Duodenal mucosa (tissue), 2 donors: ENCODE measurements around the gene SSBP4.

Experiments used
- H3K27ac ChIP-seq: one replicate; pipeline ENCODE4 v1.7.0; 2013; ENCODE audit warnings: low read depth, low read length
- H3K27me3 ChIP-seq, 2 donors: one replicate each; pipeline ENCODE4 v1.7.0; 2013; ENCODE audit warnings: low read length in 2 of 2, control low read depth in 1 of 2; ENCODE audit not compliant: insufficient read depth in 2 of 2, control insufficient read depth in 1 of 2
- H3K36me3 ChIP-seq, 2 donors: one replicate each; pipeline ENCODE4 v1.7.0; 2013; ENCODE audit warnings: low read length in 2 of 2, control low read depth in 1 of 2; ENCODE audit not compliant: insufficient read depth in 2 of 2, control insufficient read depth in 1 of 2
- H3K4me1 ChIP-seq, 2 donors: one replicate each; pipeline ENCODE4 v1.7.0; 2013; ENCODE audit warnings: low read length in 2 of 2, control low read depth in 1 of 2; ENCODE audit not compliant: insufficient read depth in 2 of 2, control insufficient read depth in 1 of 2
- H3K4me3 ChIP-seq, 2 donors: one replicate each; pipeline ENCODE4 v1.7.0; 2013; ENCODE audit warnings: low read length in 2 of 2, low read depth in 1 of 2
- H3K9ac ChIP-seq, 2 donors: one replicate each; pipeline ENCODE4 v1.7.0; 2013; ENCODE audit warnings: low read length in 2 of 2, low read depth in 1 of 2
- H3K9me3 ChIP-seq, 2 donors: one replicate each; pipeline ENCODE4 v1.7.0; 2013; ENCODE audit warnings: low read length in 2 of 2, control low read depth in 1 of 2; ENCODE audit not compliant: control insufficient read depth in 1 of 2

The SSBP4 gene

GRCh38 chr19:18468517-18468916, 49.3 kb downstream of the SSBP4 start:
- no peaks in the 10 kb centered on the region for H3K9me3 ChIP-seq
- no peaks in the 10 kb centered on the region for H3K27me3 ChIP-seq
- no peak overlapping the region for H3K27ac ChIP-seq
- H3K36me3 ChIP-seq: peaks cover 5 to 21% of the 10 kb centered on the region in 2 donors
- H3K9ac ChIP-seq: no peak overlapping the region
- no peak overlapping the region for H3K4me3 ChIP-seq
- H3K4me1 ChIP-seq: peaks cover 27 to 39% of the 10 kb centered on the region in 2 donors

DNA sequence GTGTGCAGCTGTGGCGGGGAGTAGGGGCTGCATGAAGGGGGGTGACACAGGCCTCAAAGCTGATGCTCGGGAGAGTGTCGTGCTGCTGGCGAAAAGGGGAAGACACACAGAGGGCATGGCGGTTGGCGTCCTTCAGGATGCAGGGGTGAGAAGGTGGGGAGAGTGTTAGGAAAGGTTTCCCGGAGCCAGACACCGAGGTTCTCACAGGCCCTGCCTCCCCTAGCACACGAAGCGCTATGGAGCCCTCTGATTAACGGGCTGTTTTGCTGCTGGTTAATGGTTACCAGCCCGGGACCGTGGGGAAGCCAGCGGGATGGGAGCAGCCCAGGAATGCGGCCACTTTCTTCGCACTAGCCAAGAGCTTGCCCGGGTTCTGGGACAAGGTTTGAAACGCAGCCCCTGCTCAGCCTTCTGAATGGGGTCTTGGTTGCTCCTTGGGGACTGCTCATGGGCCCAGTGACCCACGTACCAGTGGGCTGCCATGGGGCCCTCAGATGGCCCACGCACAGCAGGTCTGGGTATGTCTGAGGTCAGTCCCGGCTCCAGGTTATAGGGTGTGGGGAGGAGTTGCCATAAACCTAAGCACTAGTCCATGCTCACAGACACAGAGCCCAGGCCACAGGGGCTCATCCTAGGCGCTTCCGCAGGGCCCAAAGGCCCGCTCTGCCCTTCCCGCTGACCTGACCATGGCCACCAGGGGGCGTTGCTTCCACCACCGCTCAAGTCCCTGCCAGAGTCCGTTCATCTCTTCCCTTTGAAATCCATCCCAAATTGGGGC, 50.1 kb downstream of the SSBP4 start:
- peak overlapping the region; percentile 47 for H3K27ac ChIP-seq
- H3K4me1 ChIP-seq: peaks cover 33 to 44% of the 10 kb centered on the region in 2 donors
- no peaks in the 10 kb centered on the region for H3K9me3 ChIP-seq
- no peaks in the 10 kb centered on the region for H3K27me3 ChIP-seq
- H3K36me3 ChIP-seq: peaks cover 5 to 17% of the 10 kb centered on the region in 2 donors
- H3K4me3 ChIP-seq: no peak overlapping the region
- H3K9ac ChIP-seq: no peak overlapping the region

GRCh38 chr19:18470787-18471186, 51.6 kb downstream of the SSBP4 start:
- H3K9me3 ChIP-seq: no peaks in the 10 kb centered on the region
- no peak overlapping the region for H3K4me3 ChIP-seq
- H3K9ac ChIP-seq: no peak overlapping the region
- H3K4me1 ChIP-seq: peaks cover 30 to 45% of the 10 kb centered on the region in 2 donors
- H3K36me3 ChIP-seq: peaks cover 0 to 6% of the 10 kb centered on the region in 2 donors
- H3K27ac ChIP-seq: no peak overlapping the region
- H3K27me3 ChIP-seq: no peaks in the 10 kb centered on the region

- Histone ChIP-seq H3K4me3 (no peak overlapping the region), H3K36me3 (peaks cover 0 to 6% of the 10 kb centered on the region in 2 donors), H3K4me1 (peaks cover 38 to 67% of the 10 kb centered on the region in 2 donors), H3K27ac (no peak overlapping the region), H3K9ac (peak overlapping the region in 1 of 2 donors; percentile 21), H3K27me3 (no peaks in the 10 kb centered on the region), H3K9me3 (no peaks in the 10 kb centered on the region)
Observed at GRCh38 chr19:18473003-18473705, 54.0 kb downstream of the SSBP4 start.

DNA sequence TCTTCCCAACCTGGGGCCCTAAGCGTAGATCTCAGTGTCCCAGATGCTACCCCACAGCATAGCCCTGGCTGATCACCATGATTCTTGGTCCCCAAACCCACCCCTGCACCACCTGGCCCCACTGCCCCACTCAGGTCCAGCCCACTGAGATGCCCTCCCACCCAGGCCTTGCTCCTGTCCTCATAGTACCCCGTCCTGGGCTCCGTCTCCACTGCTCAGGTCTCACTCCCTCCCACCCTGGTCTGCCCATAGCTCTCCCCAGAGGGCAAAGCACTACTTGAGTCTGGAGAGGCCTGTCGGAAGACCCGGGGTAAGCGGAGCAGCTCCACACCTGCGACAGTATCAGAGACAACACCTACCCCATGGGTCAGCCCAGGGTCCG, 54.5 kb downstream of the SSBP4 start:
- H3K4me1 ChIP-seq: peaks cover 44 to 73% of the 10 kb centered on the region in 2 donors
- H3K9me3 ChIP-seq: no peaks in the 10 kb centered on the region
- peaks cover 0 to 6% of the 10 kb centered on the region in 2 donors for H3K36me3 ChIP-seq
- H3K9ac ChIP-seq: no peak overlapping the region
- H3K4me3 ChIP-seq: no peak overlapping the region
- no peaks in the 10 kb centered on the region for H3K27me3 ChIP-seq
- H3K27ac ChIP-seq: no peak overlapping the region

DNA sequence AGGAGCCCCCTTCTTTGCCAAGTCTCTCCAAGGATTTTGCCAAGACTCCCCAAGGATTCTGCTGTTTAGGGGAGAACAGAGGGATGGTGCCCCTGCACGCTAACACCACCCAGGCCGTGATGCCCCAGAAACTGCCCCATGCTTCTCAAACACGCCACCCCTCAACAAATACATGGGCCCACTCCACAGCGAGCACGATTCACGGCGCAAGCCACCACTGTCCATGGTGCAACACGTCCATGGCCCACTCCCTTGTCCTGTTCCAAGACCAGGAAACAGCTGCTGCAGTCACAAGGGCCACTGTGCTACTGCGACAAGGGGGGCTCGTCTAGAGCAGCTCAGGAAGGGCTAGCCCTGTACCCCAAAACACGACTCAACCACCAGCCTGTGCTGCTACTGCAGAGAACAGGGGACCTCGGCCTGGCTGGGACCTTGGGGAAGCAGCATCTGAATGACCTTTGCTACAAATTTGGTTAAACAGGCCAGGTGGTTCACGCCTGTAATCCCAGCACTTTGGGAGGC, 55.2 kb downstream of the SSBP4 start:
- Histone ChIP-seq H3K4me3 (no peak overlapping the region), H3K36me3 (peaks cover 0 to 6% of the 10 kb centered on the region in 2 donors), H3K9me3 (no peaks in the 10 kb centered on the region), H3K27me3 (no peaks in the 10 kb centered on the region), H3K4me1 (peaks cover 45 to 74% of the 10 kb centered on the region in 2 donors), H3K27ac (no peak overlapping the region), H3K9ac (no peak overlapping the region)

GRCh38 chr19:18475004-18475453, 55.8 kb downstream of the SSBP4 start:
- Histone ChIP-seq H3K27ac (no peak overlapping the region), H3K4me3 (no peak overlapping the region), H3K9me3 (no peaks in the 10 kb centered on the region), H3K36me3 (peaks cover 0 to 6% of the 10 kb centered on the region in 2 donors), H3K9ac (no peak overlapping the region), H3K4me1 (peaks cover 46 to 74% of the 10 kb centered on the region in 2 donors), H3K27me3 (no peaks in the 10 kb centered on the region)

DNA sequence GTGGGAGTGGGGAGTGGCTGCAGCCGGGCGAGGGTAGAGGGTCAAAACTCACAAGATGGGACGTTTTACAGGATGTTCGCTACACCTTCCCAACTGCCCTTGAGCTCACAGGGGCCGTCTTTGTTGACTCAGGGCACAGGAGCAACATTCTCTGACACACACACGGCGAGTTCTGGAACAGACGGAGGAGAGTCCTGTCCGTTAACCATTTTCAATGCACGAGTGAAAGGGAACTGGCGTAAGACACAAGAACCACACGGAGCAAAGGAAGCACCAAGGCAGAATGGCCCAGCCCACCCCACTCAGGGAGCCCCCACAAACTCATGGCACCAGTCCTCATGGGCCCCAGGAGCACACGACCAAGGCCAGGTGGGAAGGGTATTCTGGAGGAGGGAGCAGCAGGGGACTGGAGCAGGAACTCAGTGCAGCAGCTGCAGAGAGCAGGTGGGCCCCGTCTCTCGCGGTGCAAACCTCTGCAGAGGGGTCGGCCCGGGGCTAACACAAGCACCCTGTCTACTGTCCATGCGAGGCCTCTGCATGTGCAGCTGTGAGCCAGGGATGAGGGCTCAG, 56.6 kb downstream of the SSBP4 start:
- Histone ChIP-seq H3K27me3 (no peaks in the 10 kb centered on the region), H3K9me3 (no peaks in the 10 kb centered on the region), H3K9ac (no peak overlapping the region), H3K4me1 (peaks cover 48 to 74% of the 10 kb centered on the region in 2 donors), H3K27ac (peak overlapping the region; percentile 0), H3K36me3 (peaks cover 0 to 6% of the 10 kb centered on the region in 2 donors), H3K4me3 (no peak overlapping the region)

DNA sequence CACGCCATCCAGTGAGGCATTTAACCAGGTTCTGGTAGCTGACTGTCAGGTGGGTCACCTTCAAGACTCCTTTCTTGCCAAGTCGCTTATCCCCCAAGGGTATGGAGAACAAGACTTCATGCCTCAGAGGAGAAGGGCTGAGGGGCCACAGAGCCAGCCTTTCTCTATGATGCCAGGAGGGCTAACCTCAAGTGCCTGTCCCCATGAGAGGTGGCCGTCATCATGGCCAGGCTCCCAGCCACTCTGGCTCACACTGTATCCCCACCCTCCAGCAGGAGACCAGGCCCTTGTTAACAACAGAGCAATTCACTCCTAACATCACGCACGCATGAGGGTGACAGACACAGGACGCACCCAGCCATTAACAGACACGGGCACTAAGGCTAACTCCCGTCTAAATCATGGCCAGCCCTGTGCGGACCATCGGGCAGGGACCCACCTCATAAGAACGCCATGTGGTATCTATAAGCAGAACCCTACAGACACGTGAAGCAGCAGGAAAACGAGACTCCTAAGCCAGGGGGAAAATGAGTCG, 57.4 kb downstream of the SSBP4 start:
- Histone ChIP-seq H3K9ac (no peak overlapping the region), H3K27me3 (no peaks in the 10 kb centered on the region), H3K4me3 (no peak overlapping the region), H3K27ac (no peak overlapping the region), H3K4me1 (peaks cover 54 to 81% of the 10 kb centered on the region in 2 donors), H3K36me3 (peaks cover 0 to 6% of the 10 kb centered on the region in 2 donors), H3K9me3 (no peaks in the 10 kb centered on the region)
